22Rv1 (cell line): ENCODE data around the gene GRWD1.

Experiments used
- ZFX ChIP-seq: fragments of 450-650 bp; IDR thresholded peaks from 2 replicates; pipeline ENCODE4 v1.6.1; 2017; ENCODE audit warnings: antibody characterized with exemption, borderline replicate concordance
- TF ChIP-seq, protein P1 (sequence below): fragments of 450-650 bp; IDR thresholded peaks from 2 replicates; pipeline ENCODE4 v1.5.1; 2017; ENCODE audit warnings: mild to moderate bottlenecking

- TF ChIP-seq, protein P1, sequence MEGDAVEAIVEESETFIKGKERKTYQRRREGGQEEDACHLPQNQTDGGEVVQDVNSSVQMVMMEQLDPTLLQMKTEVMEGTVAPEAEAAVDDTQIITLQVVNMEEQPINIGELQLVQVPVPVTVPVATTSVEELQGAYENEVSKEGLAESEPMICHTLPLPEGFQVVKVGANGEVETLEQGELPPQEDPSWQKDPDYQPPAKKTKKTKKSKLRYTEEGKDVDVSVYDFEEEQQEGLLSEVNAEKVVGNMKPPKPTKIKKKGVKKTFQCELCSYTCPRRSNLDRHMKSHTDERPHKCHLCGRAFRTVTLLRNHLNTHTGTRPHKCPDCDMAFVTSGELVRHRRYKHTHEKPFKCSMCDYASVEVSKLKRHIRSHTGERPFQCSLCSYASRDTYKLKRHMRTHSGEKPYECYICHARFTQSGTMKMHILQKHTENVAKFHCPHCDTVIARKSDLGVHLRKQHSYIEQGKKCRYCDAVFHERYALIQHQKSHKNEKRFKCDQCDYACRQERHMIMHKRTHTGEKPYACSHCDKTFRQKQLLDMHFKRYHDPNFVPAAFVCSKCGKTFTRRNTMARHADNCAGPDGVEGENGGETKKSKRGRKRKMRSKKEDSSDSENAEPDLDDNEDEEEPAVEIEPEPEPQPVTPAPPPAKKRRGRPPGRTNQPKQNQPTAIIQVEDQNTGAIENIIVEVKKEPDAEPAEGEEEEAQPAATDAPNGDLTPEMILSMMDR: no peak
- no peak for TF ChIP-seq ZFX
These were observed 32.8 kb downstream of the GRWD1 start for GRCh38 chr19:48478339-48479256.
